IMR-90 (cell line): ENCODE data around the gene PHACTR2. TPM values are rescaled to one million over a fixed set of nuclear protein-coding genes. Genes with fewer than 3 reads are reported as not detected.
"Not testable (repeated sequence)": the region's sequence is repeated elsewhere in the genome, so short reads cannot be mapped to it uniquely, and the experiment has no call there.

Experiments used
- ATAC-seq: fragments of 200-7000 bp; cut with Tn5 transposase; 2 replicates; pipeline ENCODE4 v1.9.1; 2020; ENCODE audit warnings: low read depth, mild to moderate bottlenecking, moderate library complexity
- BruUV-seq: library from RNA; stranded (reverse); fragments of 400-500 nt; replicated peaks from 2 replicates; lab custom pipeline; 2021; lab: Mats Ljungman, UMichigan
- CTCF ChIA-PET: fragments of 300-600 bp; formaldehyde crosslinking; extraction: SDS; loops from one replicate; lab custom pipeline; 2021; ENCODE audit warnings: antibody characterized with exemption; lab: Yijun Ruan, JAX
- POLR2A ChIA-PET: fragments of 300-600 bp; sonication (Branson Sonifier 250); formaldehyde crosslinking; loops from one replicate; lab custom pipeline; 2022; ENCODE audit warnings: antibody characterized with exemption; ENCODE audit not compliant: unreplicated experiment; lab: Charles Lee
- DNase-seq: peaks from one replicate; pipeline ENCODE4 v3.0.0; 2013
- H2AFZ ChIP-seq: replicated peaks from 2 replicates; pipeline ENCODE3; 2013; ENCODE audit warnings: low read length, mild to moderate bottlenecking; ENCODE audit not compliant: poor library complexity
- H2AK5ac ChIP-seq: 2 replicates; pipeline ENCODE4 v1.6.1; 2013; ENCODE audit warnings: low read depth, low read length, inconsistent platforms
- H2AK9ac ChIP-seq: replicated peaks from 2 replicates; pipeline ENCODE3; 2013; ENCODE audit warnings: mild to moderate bottlenecking, low read depth, low read length, moderate library complexity; ENCODE audit not compliant: poor library complexity
- H2BK120ac ChIP-seq: 2 replicates; pipeline ENCODE4 v1.6.1; 2013; ENCODE audit warnings: low read depth, low read length, inconsistent platforms
- H2BK15ac ChIP-seq: 3 replicates; pipeline ENCODE4 v1.6.1; 2013; ENCODE audit warnings: low read depth, low read length, inconsistent platforms
- H2BK20ac ChIP-seq: 2 replicates; pipeline ENCODE4 v1.6.1; 2013; ENCODE audit warnings: low read depth, mild to moderate bottlenecking, inconsistent platforms, low read length, moderate library complexity
- H2BK5ac ChIP-seq: 2 replicates; pipeline ENCODE4 v1.6.1; 2013; ENCODE audit warnings: mild to moderate bottlenecking, low read depth, low read length, inconsistent platforms; ENCODE audit not compliant: poor library complexity, severe bottlenecking
- H3K14ac ChIP-seq: replicated peaks from 2 replicates; pipeline ENCODE4 v1.6.1; 2013; ENCODE audit warnings: low read depth, low read length, inconsistent platforms
- H3K18ac ChIP-seq: 2 replicates; pipeline ENCODE4 v1.6.1; 2013; ENCODE audit warnings: low read depth, low read length, control low read depth
- H3K23ac ChIP-seq: 2 replicates; pipeline ENCODE4 v1.6.1; 2013; ENCODE audit warnings: low read depth, low read length, inconsistent platforms
- H3K27ac ChIP-seq: 2 replicates; pipeline ENCODE4 v1.5.1; 2013; ENCODE audit warnings: mild to moderate bottlenecking, control low read depth, low read length; ENCODE audit not compliant: insufficient read depth
- H3K27me3 ChIP-seq: 2 replicates; pipeline ENCODE4 v1.6.1; 2013; ENCODE audit warnings: low read length; ENCODE audit not compliant: control insufficient read depth, insufficient read depth
- H3K36me3 ChIP-seq: 2 replicates; pipeline ENCODE4 v1.6.1; 2013; ENCODE audit warnings: low read length, mixed read lengths; ENCODE audit not compliant: control insufficient read depth, insufficient read depth
- H3K4ac ChIP-seq: 2 replicates; pipeline ENCODE4 v1.6.1; 2013; ENCODE audit warnings: low read depth, low read length, inconsistent platforms
- H3K4me1 ChIP-seq: 2 replicates; pipeline ENCODE4 v1.6.1; 2013; ENCODE audit warnings: low read length, mixed read lengths; ENCODE audit not compliant: control insufficient read depth, insufficient read depth
- H3K4me2 ChIP-seq: 2 replicates; pipeline ENCODE4 v1.6.1; 2013; ENCODE audit warnings: low read depth, mild to moderate bottlenecking, control low read depth, low read length, moderate library complexity
- H3K4me3 ChIP-seq: 2 replicates; pipeline ENCODE4 v1.5.1; 2013; ENCODE audit warnings: low read depth, mild to moderate bottlenecking, control low read depth, low read length, moderate library complexity; ENCODE audit not compliant: insufficient read depth
- H3K56ac ChIP-seq: 2 replicates; pipeline ENCODE4 v1.6.1; 2013; ENCODE audit warnings: low read length, inconsistent platforms; ENCODE audit not compliant: insufficient read depth; ENCODE audit errors: extremely low read depth
- H3K79me1 ChIP-seq, 2 experiments: 2 replicates each; pipeline ENCODE4 v1.6.1; 2013; ENCODE audit warnings: low read length in 2 of 2, inconsistent platforms in 1 of 2, low read depth in 1 of 2
- H3K9ac ChIP-seq: 2 replicates; pipeline ENCODE4 v1.6.1; 2013; ENCODE audit warnings: low read depth, low read length, control low read depth
- H3K9me1 ChIP-seq: 2 replicates; pipeline ENCODE4 v1.6.1; 2013; ENCODE audit warnings: low read length, inconsistent platforms; ENCODE audit not compliant: insufficient read depth
- H3K9me3 ChIP-seq: 2 replicates; pipeline ENCODE4 v1.6.1; 2013; ENCODE audit warnings: low read length; ENCODE audit not compliant: control insufficient read depth, insufficient read depth
- H4K20me1 ChIP-seq: 2 replicates; pipeline ENCODE4 v1.6.1; 2013; ENCODE audit warnings: low read length, inconsistent platforms; ENCODE audit not compliant: insufficient read depth
- H4K5ac ChIP-seq: 2 replicates; pipeline ENCODE4 v1.6.1; 2013; ENCODE audit warnings: mild to moderate bottlenecking, low read depth, low read length, control low read depth
- H4K8ac ChIP-seq, 2 experiments: 2 replicates each; pipeline ENCODE4 v1.6.1; 2013; ENCODE audit warnings: low read depth in 2 of 2, low read length in 2 of 2, control low read depth in 1 of 2, inconsistent platforms in 1 of 2
- H4K91ac ChIP-seq: 2 replicates; pipeline ENCODE4 v1.6.1; 2013; ENCODE audit warnings: low read depth, low read length, inconsistent platforms; ENCODE audit not compliant: insufficient read depth
- WGBS, 2 experiments: methylation state at CpG; one replicate each; pipeline versions ENCODE4 v1.1.5 to v1.1.7; 2013; ENCODE audit warnings: missing lambda C conversion rate in 2 of 2; ENCODE audit not compliant: insufficient read length in 1 of 2; ENCODE audit errors: extremely low coverage in 2 of 2; 5-methylcytosine and 5-hydroxymethylcytosine counted together
- dilution Hi-C: fragments of 300-500 bp; cut with HindIII; formaldehyde crosslinking; loops from one replicate; pipeline ENCODE4 v1.14.3; 2018; ENCODE audit warnings: low sequenced_read_pairs; ENCODE audit not compliant: unreplicated experiment
- in situ Hi-C: fragments of 300-500 bp; cut with MboI; formaldehyde crosslinking; loops from 3 replicates; pipeline ENCODE4 v1.14.3; 2019; ENCODE audit warnings: low sequenced_read_pairs, inconsistent platforms, mixed read lengths
- intact Hi-C: fragments of 100-400 bp; cut with micrococcal nuclease; formaldehyde crosslinking; loops from 2 replicates; pipeline ENCODE4 v1.10.0; 2022
- polyA plus RNA-seq, 3 experiments: library from polyadenylated mRNA; depleted of rRNA; stranded (reverse); fragments of >200 nt; gene quantifications; 2 replicates each; pipeline ENCODE4 v1.2.3, GENCODE V29; 2012; ENCODE audit warnings: low replicate concordance in 1 of 3
- total RNA-seq: library from RNA; depleted of rRNA; stranded (reverse); fragments of >200 nt; gene quantifications from 2 replicates; pipeline ENCODE4 v1.2.3, GENCODE V29; 2012

The PHACTR2 gene
- total and polyA plus RNA-seq, 2 of the 4 experiments (the other 2 are of a cell fraction), result 14.5 to 74.2 TPM

- H3K27ac ChIP-seq, H4K91ac ChIP-seq, H3K4me1 ChIP-seq, BruUV-seq, H2BK20ac ChIP-seq, DNase-seq, H3K4me3 ChIP-seq, POLR2A ChIA-PET, H4K5ac ChIP-seq, H3K79me1 ChIP-seq, H3K4ac ChIP-seq, H3K27me3 ChIP-seq, H3K9me1 ChIP-seq, dilution Hi-C loops, intact Hi-C loops, H3K4me2 ChIP-seq, H3K9ac ChIP-seq, H4K8ac ChIP-seq, H3K9me3 ChIP-seq, H2BK15ac ChIP-seq, H2AK5ac ChIP-seq, H2AFZ ChIP-seq, H3K18ac ChIP-seq, H3K14ac ChIP-seq, H3K23ac ChIP-seq, H4K20me1 ChIP-seq, H2BK120ac ChIP-seq, H2AK9ac ChIP-seq, H3K36me3 ChIP-seq, H3K56ac ChIP-seq, H2BK5ac ChIP-seq, in situ Hi-C loops, ATAC-seq: not testable (repeated sequence)
- CTCF ChIA-PET, result interaction anchor here (1.0 kb wide), 1 partner anchor 41 kb away, joined by 3 read pairs; no protein-coding TSS in a partner anchor
- WGBS, 2 experiments, result no CpG with 5 or more reads among the region's 3 CpGs
Measured at GRCh38 chr6:143660170-143660569, 17.6 kb upstream of the PHACTR2 start.
